ENCODE data around the gene MGLL.

MGLL gene

DNA sequence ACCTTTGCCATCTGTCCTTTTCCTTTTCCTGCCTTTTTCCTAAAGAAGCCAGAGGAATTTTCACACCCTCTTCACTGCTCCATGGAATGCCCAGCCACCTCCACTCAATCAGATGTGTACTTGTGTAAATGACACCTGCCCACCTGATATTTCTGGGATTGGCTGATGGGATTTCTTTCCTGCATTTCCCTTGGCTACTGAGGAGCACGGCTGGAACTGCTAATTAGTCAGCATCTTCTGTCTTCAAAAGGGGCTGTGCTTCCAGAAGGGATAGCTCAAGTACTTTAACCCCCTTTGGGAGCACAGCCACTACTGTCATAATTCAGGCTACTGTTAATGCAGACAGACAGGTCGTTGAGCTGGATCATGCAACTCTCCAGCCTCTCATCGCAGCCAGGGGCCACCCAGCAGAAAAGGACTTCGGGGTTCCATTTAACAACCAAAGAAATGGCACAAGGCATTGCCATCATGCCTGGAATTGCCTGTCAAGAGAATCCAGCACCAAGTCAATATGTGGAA, 38.6 kb downstream of the MGLL start:
- no peaks in the 10 kb centered on the region for H3K36me3 ChIP-seq (ENCODE audit: insufficient read depth, low read length)
- H3K9me2 ChIP-seq (ENCODE audit: low read depth, low read length), result no peaks in the 10 kb centered on the region
- H4K20me1 ChIP-seq (ENCODE audit: insufficient read depth, low read length), result no peaks in the 10 kb centered on the region
- no peaks in the 10 kb centered on the region for H3F3A ChIP-seq (ENCODE audit: insufficient read depth, low read length)
- H3K4me3 ChIP-seq (ENCODE audit: low read depth, low read length, poor library complexity, severe bottlenecking), result no peak overlapping the region
- H2AFZ ChIP-seq (ENCODE audit: low read length), result no peak overlapping the region
- no peak overlapping the region for H3K27ac ChIP-seq (ENCODE audit: low read depth, low read length, poor library complexity, severe bottlenecking)
- H3K79me2 ChIP-seq (ENCODE audit: insufficient read depth, low read length), result no peaks in the 10 kb centered on the region
- no peak overlapping the region for H3K9ac ChIP-seq (ENCODE audit: low read length)
- H3K4me2 ChIP-seq (ENCODE audit: low read length), result no peak overlapping the region
- no peaks in the 10 kb centered on the region for H3K27me3 ChIP-seq (ENCODE audit: insufficient read depth, low read length)
- TF ChIP-seq CTCF (IDR thresholded peaks at IDR 0.05; ENCODE audit: low read length) (no peak), EZH2 (IDR thresholded peaks at IDR 0.05; ENCODE audit: borderline replicate concordance, low read length) (no peak)
- no peaks in the 10 kb centered on the region for H3K4me1 ChIP-seq (ENCODE audit: insufficient read depth, low read length, severe bottlenecking)
- no peaks in the 10 kb centered on the region for H3K9me3 ChIP-seq (ENCODE audit: low read length)

DNA sequence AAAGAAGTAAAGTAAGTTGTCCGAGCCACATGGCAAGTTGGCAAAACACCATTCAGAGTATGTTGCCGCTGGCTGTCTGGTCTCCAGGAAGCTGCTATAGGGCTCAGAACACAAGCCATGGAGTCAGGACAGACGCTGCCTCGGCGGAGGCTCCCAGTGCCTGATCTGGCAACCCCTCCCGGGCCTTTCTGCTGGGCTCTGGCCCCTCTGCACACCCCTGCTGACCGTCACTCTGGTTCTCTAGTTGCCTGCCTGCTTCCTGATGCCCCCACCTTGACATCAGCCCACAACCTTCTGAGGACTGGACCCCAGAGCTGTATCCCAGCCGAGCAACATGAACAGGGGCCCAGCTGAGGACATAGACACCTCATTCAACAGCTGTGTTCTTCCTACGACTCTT, 39.1 kb downstream of the MGLL start:
- no peaks in the 10 kb centered on the region for H3K4me1 ChIP-seq (ENCODE audit: insufficient read depth, low read length, severe bottlenecking)
- H3K27me3 ChIP-seq (ENCODE audit: insufficient read depth, low read length), result no peaks in the 10 kb centered on the region
- no peaks in the 10 kb centered on the region for H3F3A ChIP-seq (ENCODE audit: insufficient read depth, low read length)
- no peak overlapping the region for H3K4me3 ChIP-seq (ENCODE audit: low read depth, low read length, poor library complexity, severe bottlenecking)
- H3K79me2 ChIP-seq (ENCODE audit: insufficient read depth, low read length), result no peaks in the 10 kb centered on the region
- TF ChIP-seq EZH2 (IDR thresholded peaks at IDR 0.05; ENCODE audit: borderline replicate concordance, low read length) (no peak), CTCF (IDR thresholded peaks at IDR 0.05; ENCODE audit: low read length) (no peak)
- H3K9me2 ChIP-seq (ENCODE audit: low read depth, low read length), result no peaks in the 10 kb centered on the region
- no peak overlapping the region for H3K4me2 ChIP-seq (ENCODE audit: low read length)
- H3K9ac ChIP-seq (ENCODE audit: low read length), result no peak overlapping the region
- no peak overlapping the region for H2AFZ ChIP-seq (ENCODE audit: low read length)
- H3K9me3 ChIP-seq (ENCODE audit: low read length), result no peaks in the 10 kb centered on the region
- no peak overlapping the region for H3K27ac ChIP-seq (ENCODE audit: low read depth, low read length, poor library complexity, severe bottlenecking)
- H3K36me3 ChIP-seq (ENCODE audit: insufficient read depth, low read length), result no peaks in the 10 kb centered on the region
- H4K20me1 ChIP-seq (ENCODE audit: insufficient read depth, low read length), result no peaks in the 10 kb centered on the region

- Histone ChIP-seq H3F3A (ENCODE audit: insufficient read depth, low read length) (no peaks in the 10 kb centered on the region), H3K4me3 (ENCODE audit: low read depth, low read length, poor library complexity, severe bottlenecking) (no peak overlapping the region), H3K27ac (ENCODE audit: low read depth, low read length, poor library complexity, severe bottlenecking) (no peak overlapping the region), H4K20me1 (ENCODE audit: insufficient read depth, low read length) (no peaks in the 10 kb centered on the region), H3K36me3 (ENCODE audit: insufficient read depth, low read length) (no peaks in the 10 kb centered on the region), H3K4me1 (ENCODE audit: insufficient read depth, low read length, severe bottlenecking) (no peaks in the 10 kb centered on the region), H2AFZ (ENCODE audit: low read length) (no peak overlapping the region), H3K27me3 (ENCODE audit: insufficient read depth, low read length) (no peaks in the 10 kb centered on the region; the same call in 1 of the 2 replicates), H3K9me2 (ENCODE audit: low read depth, low read length) (no peaks in the 10 kb centered on the region), H3K4me2 (ENCODE audit: low read length) (no peak overlapping the region), H3K79me2 (ENCODE audit: insufficient read depth, low read length) (no peaks in the 10 kb centered on the region), H3K9ac (ENCODE audit: low read length) (no peak overlapping the region), H3K9me3 (ENCODE audit: low read length) (no peaks in the 10 kb centered on the region)
- TF ChIP-seq EZH2 (IDR thresholded peaks at IDR 0.05; ENCODE audit: borderline replicate concordance, low read length), result no peak
- TF ChIP-seq CTCF (IDR thresholded peaks at IDR 0.05; ENCODE audit: low read length), result no peak
Measured at GRCh38 chr3:127781411-127782001, 40.8 kb downstream of the MGLL start.

Measured in OCI-LY1 (cell line).